Skeletal muscle satellite cell (primary cell): ENCODE measurements around the gene TCP1. TPM values are rescaled to one million over a fixed set of nuclear protein-coding genes. Genes with fewer than 3 reads are reported as not detected.

Source experiments
- H3K27me3 ChIP-seq: 2 replicates; pipeline ENCODE4 v1.7.0; 2013; ENCODE audit warnings: low read length; ENCODE audit not compliant: control insufficient read depth, insufficient read depth
- H3K36me3 ChIP-seq: 2 replicates; pipeline ENCODE4 v1.7.0; 2013; ENCODE audit warnings: mild to moderate bottlenecking, control low read depth, low read length; ENCODE audit not compliant: insufficient read depth
- H3K4me1 ChIP-seq: 2 replicates; pipeline ENCODE4 v1.7.0; 2013; ENCODE audit warnings: low read length; ENCODE audit not compliant: control insufficient read depth, insufficient read depth
- H3K4me2 ChIP-seq: 2 replicates; pipeline ENCODE4 v1.7.0; 2013; ENCODE audit warnings: mild to moderate bottlenecking, low read length
- H3K4me3 ChIP-seq: 2 replicates; pipeline ENCODE4 v1.7.0; 2013; ENCODE audit warnings: low read length
- H3K9ac ChIP-seq: 2 replicates; pipeline ENCODE4 v1.7.0; 2013; ENCODE audit warnings: mild to moderate bottlenecking, low read depth, low read length, moderate library complexity
- H3K9me3 ChIP-seq: replicated peaks from 2 replicates; pipeline ENCODE4 v1.7.0; 2013; ENCODE audit warnings: mild to moderate bottlenecking, control low read depth, low read length
- small RNA-seq: library from RNA; depleted of rRNA; stranded (forward); fragments of <200 nt; gene quantifications from one replicate; pipeline ENCODE3, GENCODE V24; 2012

TCP1 gene

DNA sequence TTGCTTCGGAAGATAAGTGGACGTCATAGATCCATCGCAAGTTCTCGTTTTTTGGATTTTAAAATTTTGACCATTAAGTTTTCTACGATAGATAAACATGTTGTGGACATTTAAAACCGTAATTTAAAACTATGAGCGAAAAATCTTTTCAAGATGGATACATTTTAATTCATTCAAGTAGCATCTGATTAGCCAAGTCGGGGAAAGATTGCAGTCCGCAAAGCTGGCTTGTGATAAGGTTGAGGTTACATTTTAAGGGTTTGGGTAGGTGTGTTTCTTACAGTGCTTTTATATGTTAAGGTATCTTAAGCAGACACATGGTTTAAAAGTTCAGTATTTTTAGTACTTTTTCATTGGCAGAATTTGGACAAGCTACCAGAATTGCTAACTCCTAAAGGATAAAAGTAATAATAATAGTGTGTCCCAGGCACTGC lies 60.9 kb downstream of the TCP1 start:
- no peaks in the 10 kb centered on the region for H3K27me3 ChIP-seq
- peak overlapping the region; percentile 94 for H3K9ac ChIP-seq
- no peaks in the 10 kb centered on the region for H3K36me3 ChIP-seq
- H3K4me1 ChIP-seq, result peaks cover 17% of the 10 kb centered on the region
- no peaks in the 10 kb centered on the region for H3K9me3 ChIP-seq
- H3K4me2 ChIP-seq, result peak overlapping the region; percentile 82
- peak overlapping the region; percentile 76 for H3K4me3 ChIP-seq

Small RNAs within 50 kb of the gene (small RNA-seq; reads per million reads assigned to genes)
- gene SNORA20 (688 reads per million, percentile 99 among the genes with 10 or more reads in this experiment), gene SNORA29 (not detected)
